ENCODE data around the gene FMO2.

DNA sequence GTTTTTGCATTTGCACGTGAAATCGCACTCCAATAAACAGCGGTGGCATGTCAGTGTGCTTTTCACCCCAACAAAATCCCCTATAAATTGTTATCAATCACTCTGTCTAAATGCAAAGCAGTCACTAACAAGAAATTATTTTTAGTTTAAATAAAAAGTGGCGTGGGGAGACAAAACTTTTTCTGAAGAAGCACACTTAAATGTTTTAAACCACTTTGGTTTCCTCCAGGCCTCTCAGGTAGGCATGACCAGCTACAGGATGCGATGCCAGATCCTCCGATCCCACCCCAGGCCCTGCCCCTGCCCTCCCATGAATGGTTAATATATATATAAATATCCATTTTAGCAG, 66.8 kb downstream of the FMO2 start:
- TF ChIP-seq, protein P1, sequence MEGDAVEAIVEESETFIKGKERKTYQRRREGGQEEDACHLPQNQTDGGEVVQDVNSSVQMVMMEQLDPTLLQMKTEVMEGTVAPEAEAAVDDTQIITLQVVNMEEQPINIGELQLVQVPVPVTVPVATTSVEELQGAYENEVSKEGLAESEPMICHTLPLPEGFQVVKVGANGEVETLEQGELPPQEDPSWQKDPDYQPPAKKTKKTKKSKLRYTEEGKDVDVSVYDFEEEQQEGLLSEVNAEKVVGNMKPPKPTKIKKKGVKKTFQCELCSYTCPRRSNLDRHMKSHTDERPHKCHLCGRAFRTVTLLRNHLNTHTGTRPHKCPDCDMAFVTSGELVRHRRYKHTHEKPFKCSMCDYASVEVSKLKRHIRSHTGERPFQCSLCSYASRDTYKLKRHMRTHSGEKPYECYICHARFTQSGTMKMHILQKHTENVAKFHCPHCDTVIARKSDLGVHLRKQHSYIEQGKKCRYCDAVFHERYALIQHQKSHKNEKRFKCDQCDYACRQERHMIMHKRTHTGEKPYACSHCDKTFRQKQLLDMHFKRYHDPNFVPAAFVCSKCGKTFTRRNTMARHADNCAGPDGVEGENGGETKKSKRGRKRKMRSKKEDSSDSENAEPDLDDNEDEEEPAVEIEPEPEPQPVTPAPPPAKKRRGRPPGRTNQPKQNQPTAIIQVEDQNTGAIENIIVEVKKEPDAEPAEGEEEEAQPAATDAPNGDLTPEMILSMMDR (optimal IDR thresholded peaks at IDR 0.05 in 1 of 3, IDR thresholded peaks at IDR 0.05 in 1 of 3, conservative IDR thresholded peaks at IDR 0.05 in 1 of 3; ENCODE audit: extremely low read depth in 1 of 3, insufficient read depth in 2 of 3, low read length in 3 of 3), result no peak
- TF ChIP-seq EZH2 (IDR thresholded peaks at IDR 0.05; ENCODE audit: low read length), result no peak
